GM18499 (cell line): Measurements from ENCODE around the gene PHLDB1.

Source experiments
- ATAC-seq: cut with Tn5 transposase; IDR thresholded peaks from one replicate; pipeline ENCODE4 v1.9.1; 2021; ENCODE audit warnings: moderate number of reproducible peaks; ENCODE audit not compliant: insufficient read depth, unreplicated experiment

PHLDB1 gene

DNA sequence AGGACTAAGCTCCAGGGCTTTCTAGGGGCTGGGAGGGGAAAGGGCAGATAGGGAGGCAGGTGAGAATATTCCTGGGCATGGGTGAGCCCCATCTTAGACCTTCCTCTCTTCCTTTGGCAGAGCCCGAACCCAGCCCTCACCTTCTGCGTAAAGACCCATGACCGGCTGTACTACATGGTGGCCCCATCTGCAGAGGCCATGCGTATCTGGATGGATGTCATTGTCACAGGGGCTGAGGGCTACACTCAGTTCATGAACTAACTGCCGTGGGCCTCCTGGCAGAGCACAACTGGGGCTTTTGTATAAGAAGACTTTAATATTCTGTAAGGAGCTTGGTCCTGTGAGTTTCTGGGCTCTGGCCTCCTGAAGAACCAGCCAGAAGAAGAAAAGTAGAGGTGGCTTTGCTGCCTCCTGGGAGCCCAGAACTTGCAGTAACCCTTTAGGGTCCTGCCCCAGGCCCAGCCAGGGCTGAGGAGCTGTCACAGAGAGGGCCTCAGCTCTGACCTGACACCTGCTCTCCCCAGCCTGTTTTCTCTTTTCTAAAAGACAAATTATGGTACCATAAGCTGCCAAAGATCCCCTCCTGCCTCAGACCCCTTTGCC, 49.2 kb downstream of the PHLDB1 start:
- no peak for ATAC-seq

GRCh38 chr11:118657238-118657637, 49.8 kb downstream of the PHLDB1 start:
- no peak for ATAC-seq

DNA sequence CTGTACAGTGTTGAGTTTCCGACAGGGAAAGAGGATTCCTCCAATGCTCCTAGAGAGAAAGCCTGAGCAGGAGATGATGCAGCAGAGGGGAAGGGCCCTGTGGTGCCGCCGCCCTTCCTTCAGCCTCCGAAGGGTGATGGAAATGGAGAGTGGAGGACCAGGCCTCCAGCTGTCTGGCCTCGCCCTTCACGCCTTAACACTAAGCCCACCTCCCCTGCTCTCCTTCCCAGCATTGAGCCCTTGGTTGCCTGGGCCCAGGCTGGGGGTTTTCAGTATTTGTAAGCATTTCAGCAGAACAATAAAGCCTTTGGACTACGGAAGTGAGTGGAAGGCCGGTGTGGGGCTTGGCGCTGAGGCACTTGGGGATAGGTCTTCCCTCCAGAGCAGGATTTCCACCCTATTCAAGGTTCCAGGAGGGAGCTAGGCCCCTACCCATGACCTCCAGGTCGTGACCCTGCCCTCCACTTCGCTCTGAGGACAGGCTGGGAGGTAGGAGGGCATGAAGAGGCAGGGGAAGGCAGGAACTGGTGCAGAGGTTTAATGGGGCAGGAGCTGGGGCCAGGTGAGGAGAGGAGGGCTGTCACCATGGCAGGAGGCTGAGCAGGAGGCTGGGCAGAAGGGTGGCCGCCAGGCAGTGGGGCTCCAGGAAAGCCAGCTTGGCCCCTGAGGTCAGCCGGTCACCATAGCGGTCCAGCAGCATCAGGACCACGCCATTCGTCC, 50.5 kb downstream of the PHLDB1 start:
- no peak for ATAC-seq

DNA sequence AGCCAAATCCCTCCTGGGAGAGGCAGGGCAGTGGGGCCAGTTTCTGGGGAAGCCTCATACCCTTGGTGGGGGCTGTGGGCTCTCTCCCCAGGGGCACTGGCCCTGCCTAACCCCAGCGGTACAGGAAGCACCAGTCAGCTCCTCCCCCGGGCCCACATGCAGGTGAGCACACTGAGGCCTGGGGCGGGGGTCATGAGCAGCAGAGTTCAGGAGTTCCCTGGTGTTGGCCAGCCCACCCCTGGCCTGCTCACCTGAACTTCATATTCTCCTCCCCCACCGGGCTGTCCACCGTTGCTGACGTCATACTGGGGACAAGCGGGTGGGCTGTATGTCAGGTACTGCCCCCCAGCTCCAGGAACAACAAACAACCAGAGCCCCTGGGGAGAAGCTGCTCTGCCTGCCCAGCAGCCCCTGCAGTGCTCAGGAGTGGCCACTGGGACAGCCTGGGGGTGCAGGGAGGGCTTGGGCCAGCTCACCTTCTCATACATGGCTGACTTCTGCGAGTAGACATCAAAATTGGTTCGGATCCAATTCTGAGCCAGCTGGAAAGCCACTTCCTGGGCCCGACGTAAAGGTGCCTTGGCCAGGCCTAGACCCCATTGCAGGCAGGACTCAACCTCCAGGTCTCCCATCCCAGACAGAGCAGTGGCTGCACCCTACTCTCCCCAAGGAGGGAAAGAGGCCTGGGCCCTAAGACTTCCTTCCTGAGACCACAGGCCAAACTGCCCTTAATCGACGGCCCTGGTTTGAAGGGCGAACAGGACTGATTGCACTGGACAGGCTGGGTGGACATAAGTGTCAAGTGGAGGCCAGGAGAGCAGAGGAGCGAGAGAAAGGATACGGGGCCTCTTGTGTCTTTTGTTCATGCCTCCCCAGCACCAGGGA, 51.3 kb downstream of the PHLDB1 start:
- ATAC-seq: no peak

GRCh38 chr11:118659314-118659952, 52.0 kb downstream of the PHLDB1 start:
- peak; percentile 59 for ATAC-seq

- ATAC-seq: no peak
Measured at GRCh38 chr11:118659953-118660680, 52.7 kb downstream of the PHLDB1 start.

DNA sequence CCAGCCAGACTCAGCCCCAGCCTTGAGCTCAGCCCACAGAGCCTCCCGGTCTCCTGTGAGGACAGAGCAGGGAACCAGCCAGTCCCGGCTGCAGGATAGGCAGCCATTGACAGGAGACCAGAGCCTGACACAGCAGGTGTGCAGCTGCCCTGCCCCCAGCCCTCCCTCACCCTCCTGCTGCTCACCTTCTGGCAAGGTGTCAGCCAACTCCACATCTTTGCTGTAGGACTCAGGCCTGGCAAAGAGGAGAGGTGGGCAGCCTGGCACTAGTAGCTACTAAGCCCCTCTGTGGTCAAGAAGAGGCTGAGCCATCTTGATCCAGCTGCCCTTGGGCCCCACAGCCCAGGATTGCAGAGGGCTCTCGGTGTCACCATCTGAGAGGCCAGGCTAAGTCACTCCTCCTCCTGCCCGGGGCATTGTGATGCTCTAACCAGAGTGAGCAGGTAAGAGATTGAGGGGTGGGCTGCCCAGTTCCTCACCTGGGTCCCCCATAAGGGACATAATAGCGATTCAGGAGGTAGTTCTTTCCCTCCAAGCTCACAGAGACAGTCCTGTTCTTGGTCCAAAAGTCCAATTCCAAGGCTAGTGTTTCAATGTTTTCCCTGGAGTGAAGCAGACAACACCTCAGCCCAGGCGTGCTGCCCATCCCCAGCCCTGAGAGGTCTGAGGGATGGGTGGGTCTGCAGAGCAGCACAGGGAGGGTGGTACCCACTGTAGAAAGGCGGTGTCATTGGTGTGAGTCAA, 53.4 kb downstream of the PHLDB1 start:
- no peak for ATAC-seq

DNA sequence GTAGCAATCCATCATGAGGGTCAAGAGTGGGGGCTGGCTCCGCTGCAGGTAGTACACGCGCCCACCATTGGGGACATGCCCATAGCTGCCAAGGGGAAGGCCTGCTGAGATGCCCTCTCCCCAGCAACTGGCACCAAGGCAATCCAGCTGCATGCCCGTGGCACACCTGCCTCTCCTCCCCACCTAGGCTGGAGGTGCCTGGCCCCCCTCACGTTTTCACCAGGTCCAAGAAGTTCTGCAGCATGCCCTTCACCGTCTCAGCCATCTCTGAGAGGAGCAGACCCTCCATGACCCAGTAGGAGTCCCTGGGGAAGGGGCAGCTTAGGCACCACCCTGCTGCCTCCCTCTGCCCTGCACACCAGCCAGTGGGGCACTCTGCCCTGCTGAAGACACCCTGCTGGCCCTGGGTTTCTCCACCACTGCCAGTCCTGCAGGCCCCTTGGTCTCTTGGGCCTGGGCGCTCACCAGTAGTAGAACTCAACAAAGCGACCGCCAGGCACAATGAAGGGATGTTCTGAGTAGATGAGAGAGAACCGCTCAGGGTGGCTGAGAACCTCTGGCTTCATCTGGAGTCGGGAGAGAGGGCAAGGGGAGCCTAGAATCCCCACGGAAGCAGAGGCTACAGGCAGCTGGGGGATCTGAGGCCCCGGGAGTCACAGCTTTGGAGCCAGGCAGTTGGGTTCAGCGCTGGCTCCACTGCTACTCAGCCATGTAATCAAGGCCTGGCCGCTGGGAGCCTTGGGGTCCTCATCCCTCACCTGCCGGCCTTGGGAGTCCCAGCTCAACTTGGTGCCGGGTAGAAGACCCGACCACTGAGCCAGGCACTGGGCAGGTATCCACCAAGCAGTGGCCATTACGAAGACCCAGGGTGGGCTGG, 54.2 kb downstream of the PHLDB1 start:
- ATAC-seq: no peak

GRCh38 chr11:118662401-118663271, 55.2 kb downstream of the PHLDB1 start:
- ATAC-seq: no peak

- no peak for ATAC-seq
Measured at GRCh38 chr11:118663381-118663780, 56.0 kb downstream of the PHLDB1 start.

DNA sequence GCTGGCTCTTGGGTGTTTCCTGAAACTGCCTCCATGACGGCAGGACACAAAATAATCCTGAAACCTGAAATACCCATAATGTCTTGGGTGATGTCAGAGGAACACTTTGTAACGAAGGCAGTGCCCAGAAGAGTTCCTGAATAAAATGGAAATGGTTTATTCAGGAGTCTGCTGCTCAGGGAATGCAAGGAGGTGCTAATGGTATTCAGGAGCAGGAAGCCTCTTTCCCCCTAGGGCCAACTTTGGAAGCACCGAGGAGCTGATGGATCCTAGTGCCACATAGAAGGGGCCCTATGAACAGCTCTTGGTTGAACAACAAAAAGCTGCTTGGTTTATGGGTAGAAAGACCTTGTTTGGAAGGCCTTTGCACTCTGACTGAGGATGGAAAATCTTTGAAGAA, 56.5 kb downstream of the PHLDB1 start:
- no peak for ATAC-seq

DNA sequence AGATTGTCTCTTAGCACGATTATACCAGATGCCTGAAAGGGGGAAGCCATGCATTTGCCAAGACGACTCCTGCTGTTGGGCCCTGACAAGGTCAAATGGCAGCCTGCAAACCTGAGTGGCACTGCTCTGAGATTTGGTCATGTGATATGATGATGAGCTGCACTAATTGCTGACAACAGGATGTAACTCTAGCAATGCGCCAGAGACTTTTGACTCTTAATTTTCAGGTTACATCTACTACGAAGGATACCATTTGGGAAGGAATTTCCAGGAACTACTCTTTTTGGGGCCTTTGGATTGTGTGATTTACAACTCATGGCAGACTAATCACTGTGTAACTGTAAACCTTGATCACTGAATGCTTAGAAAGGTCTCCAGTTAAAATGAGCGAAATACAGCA, 59.0 kb downstream of the PHLDB1 start:
- ATAC-seq: no peak

DNA sequence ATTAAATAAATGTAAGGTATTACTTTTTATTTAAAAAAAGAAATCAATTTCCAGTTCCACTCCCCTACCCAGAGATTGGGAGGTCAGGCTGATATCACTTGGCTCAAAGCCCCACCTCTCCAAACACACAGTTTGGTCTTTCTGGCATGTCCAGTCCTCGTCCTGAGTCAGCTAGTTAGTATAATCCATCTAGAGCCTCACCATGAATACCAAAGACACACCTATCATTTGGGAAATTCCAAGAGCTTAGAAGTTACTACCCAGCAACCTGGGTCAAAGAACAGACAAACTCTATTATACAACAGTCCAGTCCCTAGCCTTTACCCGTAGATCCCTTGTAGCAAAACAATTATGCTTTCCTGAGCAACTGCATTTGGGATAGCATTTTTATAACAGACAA, 62.6 kb downstream of the PHLDB1 start:
- ATAC-seq: no peak

DNA sequence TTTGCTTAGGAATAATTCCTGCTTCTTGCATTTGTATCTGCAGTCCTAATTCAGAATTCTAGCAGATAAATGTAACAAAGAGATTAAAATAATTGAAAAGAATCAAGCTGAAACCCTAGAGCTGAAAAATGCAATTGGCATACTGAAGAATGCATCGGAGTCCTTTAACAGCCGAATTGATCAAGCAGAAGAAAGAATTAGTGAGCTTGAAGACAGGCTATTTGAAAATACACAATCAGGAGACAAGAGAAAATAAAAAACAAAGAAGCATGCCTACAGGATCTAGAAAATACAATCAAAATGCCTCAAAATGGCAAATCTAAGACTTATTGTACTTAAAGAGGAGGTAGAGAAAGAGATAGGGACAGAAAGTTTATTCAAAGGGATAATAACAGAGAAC, 63.8 kb downstream of the PHLDB1 start:
- ATAC-seq: no peak

GRCh38 chr11:118672846-118673245, 65.4 kb downstream of the PHLDB1 start:
- no peak for ATAC-seq

DNA sequence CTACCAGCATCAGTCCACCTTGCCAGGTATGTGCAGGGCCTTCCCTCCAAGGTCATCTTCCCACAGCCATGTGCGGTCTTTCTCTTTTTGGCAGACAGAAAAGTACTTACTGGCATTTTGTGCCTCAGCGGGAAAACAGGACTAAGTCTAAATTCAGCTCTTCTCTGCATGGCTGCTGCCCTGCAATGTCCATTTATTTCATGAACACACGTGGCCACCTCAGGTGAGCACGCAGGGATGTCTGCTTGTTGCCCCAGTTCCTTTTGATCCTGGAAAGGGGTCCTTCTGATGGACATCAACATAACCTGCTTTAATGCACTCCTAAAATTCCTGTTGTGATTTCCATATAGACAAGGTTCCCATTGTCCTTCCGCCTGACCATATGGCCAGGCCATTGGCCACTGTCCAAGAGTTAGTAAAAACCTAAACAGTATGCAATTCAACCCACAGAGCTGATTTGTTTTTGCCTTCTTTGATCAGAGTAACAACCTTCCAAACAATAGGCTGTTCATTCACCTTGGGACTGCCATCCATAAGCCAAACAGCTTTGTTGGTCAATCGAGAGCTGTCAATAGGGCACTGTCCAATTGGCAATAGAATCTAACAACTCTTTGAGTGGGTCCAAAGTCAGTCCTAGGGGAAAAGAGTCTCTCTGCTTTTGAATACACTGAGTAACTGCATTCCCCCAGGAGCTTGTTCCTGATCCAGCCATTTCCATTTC, 66.1 kb downstream of the PHLDB1 start:
- ATAC-seq: no peak

GRCh38 chr11:118674082-118674435, 66.6 kb downstream of the PHLDB1 start:
- ATAC-seq: no peak
